Stimulated activated memory B cell treated with anti-CD40 and anti-IgM and Interleukin-4, amounts not matched to agents 10 μg/mL and 1 μg/mL and 100 μg/mL, for 72 hours (primary cell): ENCODE data around the gene MTX3.

Experiments
- ATAC-seq: fragments of 150-1000 bp; cut with Tn5 transposase; 2 replicates; pipeline ENCODE4 v1.10.0; 2021
- H3K27ac Mint-ChIP-seq: one replicate; pipeline ENCODE4 v1.8.0; 2022; ENCODE audit warnings: mild to moderate bottlenecking, mixed read lengths
- H3K27me3 Mint-ChIP-seq: one replicate; pipeline ENCODE4 v1.8.0; 2022; ENCODE audit warnings: mixed read lengths
- H3K36me3 Mint-ChIP-seq: one replicate; pipeline ENCODE4 v1.8.0; 2022; ENCODE audit warnings: mixed read lengths
- H3K4me1 Mint-ChIP-seq: one replicate; pipeline ENCODE4 v1.8.0; 2022; ENCODE audit warnings: mixed read lengths
- H3K4me3 Mint-ChIP-seq: one replicate; pipeline ENCODE4 v1.8.0; 2022; ENCODE audit warnings: mild to moderate bottlenecking, moderate library complexity, mixed read lengths
- H3K9me3 Mint-ChIP-seq: one replicate; pipeline ENCODE4 v1.8.0; 2022; ENCODE audit warnings: mixed read lengths

MTX3 gene

DNA sequence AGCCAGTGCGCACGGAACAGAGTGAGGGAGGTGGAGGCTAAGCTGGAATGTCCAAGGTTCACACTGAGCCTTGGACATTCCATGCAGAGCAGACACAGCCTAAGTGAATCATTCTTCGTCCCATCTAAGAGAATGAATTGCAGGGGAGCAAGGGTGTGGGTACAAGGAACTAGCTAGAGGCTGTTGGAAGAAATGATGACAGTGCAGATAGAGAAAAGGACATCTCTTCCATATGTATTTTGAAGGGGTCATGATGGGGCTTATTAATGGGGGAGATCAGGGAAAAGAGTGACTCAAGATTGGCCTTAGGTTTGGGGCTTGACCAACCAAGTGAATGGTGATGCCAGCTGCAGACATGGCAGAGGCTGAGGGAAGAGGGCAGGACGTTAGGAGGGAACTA, 59.2 kb downstream of the MTX3 start:
- no peak overlapping the region for H3K4me3 Mint-ChIP-seq
- H3K36me3 Mint-ChIP-seq, result no peaks in the 10 kb centered on the region
- no peaks in the 10 kb centered on the region for H3K9me3 Mint-ChIP-seq
- no peak overlapping the region for H3K27ac Mint-ChIP-seq
- ATAC-seq, result no peak
- H3K4me1 Mint-ChIP-seq, result no peaks in the 10 kb centered on the region
- peaks cover 6% of the 10 kb centered on the region for H3K27me3 Mint-ChIP-seq

DNA sequence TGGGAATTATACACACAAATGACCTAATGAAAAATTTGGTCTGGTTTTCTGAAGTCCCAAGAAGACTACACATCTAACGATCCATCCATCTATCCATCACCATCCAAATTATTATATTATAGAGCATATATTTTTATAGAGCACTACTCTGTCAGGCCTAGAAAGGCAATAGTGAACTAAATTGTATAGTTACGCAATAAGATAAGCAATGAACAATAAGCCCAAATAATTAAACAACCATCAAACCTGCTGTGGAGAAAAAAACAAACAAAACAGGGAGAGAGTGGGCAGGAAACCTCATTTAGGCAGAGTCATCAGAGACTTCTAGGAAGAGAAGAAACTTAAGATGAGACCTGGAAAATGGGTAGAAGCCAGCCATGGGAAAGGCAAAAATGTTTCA, 59.7 kb downstream of the MTX3 start:
- Mint-ChIP-seq H3K9me3 (no peaks in the 10 kb centered on the region), H3K4me3 (no peak overlapping the region), H3K27me3 (peaks cover 2% of the 10 kb centered on the region), H3K27ac (no peak overlapping the region), H3K4me1 (no peaks in the 10 kb centered on the region), H3K36me3 (no peaks in the 10 kb centered on the region)
- no peak for ATAC-seq

DNA sequence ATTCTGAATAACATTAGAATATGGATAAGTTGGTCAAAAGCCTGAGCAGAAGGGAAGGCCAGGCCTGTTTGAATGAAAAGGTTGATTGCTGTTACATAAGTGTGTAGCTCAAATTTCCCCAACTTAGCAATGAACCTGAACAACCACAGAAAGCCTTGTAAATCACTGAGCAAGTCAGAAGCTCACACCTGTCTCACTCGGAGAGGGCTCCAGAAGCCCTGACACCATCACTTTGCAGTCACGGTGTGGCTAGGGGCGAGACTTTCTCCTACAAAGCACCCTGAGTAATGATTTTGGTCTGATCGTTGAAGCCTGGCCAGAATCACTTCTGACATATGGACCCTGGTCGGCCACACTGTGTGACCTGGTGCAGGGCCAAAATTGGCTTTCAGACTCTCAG, 62.0 kb downstream of the MTX3 start:
- H3K36me3 Mint-ChIP-seq, result no peaks in the 10 kb centered on the region
- H3K27ac Mint-ChIP-seq, result no peak overlapping the region

More for the DNA sequence above, 62.0 kb downstream of the MTX3 start:
- Mint-ChIP-seq H3K4me1 (no peaks in the 10 kb centered on the region), H3K9me3 (no peaks in the 10 kb centered on the region), H3K27me3 (no peaks in the 10 kb centered on the region), H3K4me3 (no peak overlapping the region)
- no peak for ATAC-seq
